Nephron progenitor cell (in vitro differentiated cells): ENCODE measurements around the gene OR2V2.
"Not testable (repeated sequence)": the region's sequence is repeated elsewhere in the genome, so short reads cannot be mapped to it uniquely, and the experiment has no call there.

ENCODE experiments used
- DNase-seq: peaks from one replicate; pipeline ENCODE4 v3.0.0; 2021
- H3K27ac Mint-ChIP-seq: 2 replicates; pipeline ENCODE4 v1.8.0; 2021; ENCODE audit warnings: mild to moderate bottlenecking, moderate library complexity, mixed read lengths
- H3K27me3 Mint-ChIP-seq: 2 replicates; pipeline ENCODE4 v1.8.0; 2021; ENCODE audit warnings: mild to moderate bottlenecking, low read depth, mixed read lengths; ENCODE audit not compliant: poor library complexity
- H3K36me3 Mint-ChIP-seq: 2 replicates; pipeline ENCODE4 v1.8.0; 2021; ENCODE audit warnings: low read depth, mixed read lengths
- H3K4me1 Mint-ChIP-seq: 2 replicates; pipeline ENCODE4 v1.8.0; 2021; ENCODE audit warnings: mixed read lengths
- H3K4me3 Mint-ChIP-seq: 2 replicates; pipeline ENCODE4 v1.8.0; 2021; ENCODE audit warnings: mild to moderate bottlenecking, moderate library complexity, mixed read lengths
- H3K9me3 Mint-ChIP-seq: 2 replicates; pipeline ENCODE4 v1.8.0; 2021; ENCODE audit warnings: mild to moderate bottlenecking, moderate library complexity, mixed read lengths
- CTCF ChIP-seq: fragments of 200-600 bp; sonication (generic); IDR thresholded peaks from 2 replicates; pipeline ENCODE4 v1.5.0; 2021; ENCODE audit warnings: antibody characterized with exemption

Gene OR2V2

GRCh38 chr5:181173420-181174342, 26.3 kb downstream of the OR2V2 start:
- H3K36me3 Mint-ChIP-seq, result no peaks in the 10 kb centered on the region
- peaks cover 27% of the 10 kb centered on the region for H3K4me1 Mint-ChIP-seq
- no peaks in the 10 kb centered on the region for H3K9me3 Mint-ChIP-seq
- H3K27me3 Mint-ChIP-seq, result peaks cover 89% of the 10 kb centered on the region
- no peak for TF ChIP-seq CTCF
- peak overlapping the region; percentile 67 for H3K4me3 Mint-ChIP-seq
- peak; percentile 49 for DNase-seq
- no peak overlapping the region for H3K27ac Mint-ChIP-seq

GRCh38 chr5:181176254-181176952, 29.0 kb downstream of the OR2V2 start:
- Mint-ChIP-seq H3K9me3 (no peaks in the 10 kb centered on the region), H3K27ac (no peak overlapping the region), H3K4me3 (no peak overlapping the region), H3K4me1 (peaks cover 16% of the 10 kb centered on the region), H3K27me3 (peaks cover 71% of the 10 kb centered on the region), H3K36me3 (no peaks in the 10 kb centered on the region)
- DNase-seq, result no peak
- no peak for TF ChIP-seq CTCF

GRCh38 chr5:181177559-181177958, 30.2 kb downstream of the OR2V2 start:
- not testable (repeated sequence) for H3K4me3 Mint-ChIP-seq, H3K9me3 Mint-ChIP-seq, DNase-seq, H3K36me3 Mint-ChIP-seq, H3K27ac Mint-ChIP-seq
- Mint-ChIP-seq H3K4me1 (peaks cover 24% of the 10 kb centered on the region), H3K27me3 (peaks cover 67% of the 10 kb centered on the region)

GRCh38 chr5:181181650-181182565, 34.5 kb downstream of the OR2V2 start:
- DNase-seq, result peak; percentile 66
- Mint-ChIP-seq H3K36me3 (no peaks in the 10 kb centered on the region), H3K9me3 (peaks cover 10% of the 10 kb centered on the region), H3K4me3 (peak overlapping the region; percentile 23), H3K27ac (no peak overlapping the region), H3K27me3 (peaks cover 31% of the 10 kb centered on the region), H3K4me1 (peaks cover 33% of the 10 kb centered on the region)
- TF ChIP-seq CTCF, result peak; percentile 75

GRCh38 chr5:181182651-181183050, 35.3 kb downstream of the OR2V2 start:
- H3K9me3 Mint-ChIP-seq, result peaks cover 10% of the 10 kb centered on the region
- no peak overlapping the region for H3K27ac Mint-ChIP-seq
- H3K4me1 Mint-ChIP-seq, result peaks cover 37% of the 10 kb centered on the region
- DNase-seq, result no peak
- H3K36me3 Mint-ChIP-seq, result no peaks in the 10 kb centered on the region
- TF ChIP-seq CTCF, result no peak
- H3K4me3 Mint-ChIP-seq, result peak overlapping the region; percentile 77
- H3K27me3 Mint-ChIP-seq, result peaks cover 25% of the 10 kb centered on the region

GRCh38 chr5:181184845-181185216, 37.4 kb downstream of the OR2V2 start:
- H3K27ac Mint-ChIP-seq, result no peak overlapping the region
- DNase-seq, result no peak
- TF ChIP-seq CTCF, result no peak
- H3K4me1 Mint-ChIP-seq, result peaks cover 36% of the 10 kb centered on the region
- peaks cover 40% of the 10 kb centered on the region for H3K27me3 Mint-ChIP-seq
- no peaks in the 10 kb centered on the region for H3K36me3 Mint-ChIP-seq
- H3K9me3 Mint-ChIP-seq, result peaks cover 16% of the 10 kb centered on the region
- no peak overlapping the region for H3K4me3 Mint-ChIP-seq
